Activated gamma-delta T cell treated with Interleukin-2 at 50 U/mL for 16 hours (primary cell): ENCODE results near the gene RMRP.
A peak's percentile ranks its signal among the peaks of the same experiment; 100 is the strongest.

ENCODE experiments used
- DNase-seq: peaks from one replicate; pipeline ENCODE4 v3.0.0-alpha.2; 2020

RMRP gene

GRCh38 chr9:35657546-35658136, at the start of gene RMRP:
Gene RMRP (minus strand): TSS chr9:35658019.
- DNase-seq, result peak; percentile 76

- DNase-seq, result no peak
Observed at GRCh38 chr9:35706951-35707350, 49.1 kb upstream of the RMRP start.

- DNase-seq, result no peak
Observed at GRCh38 chr9:35705836-35706430, 48.1 kb upstream of the RMRP start.

- DNase-seq, result no peak
Observed at GRCh38 chr9:35705372-35705771, 47.6 kb upstream of the RMRP start.

- DNase-seq, result no peak
Observed at GRCh38 chr9:35703906-35704672, 46.3 kb upstream of the RMRP start.

- no peak for DNase-seq
Observed at GRCh38 chr9:35702696-35703095, 44.9 kb upstream of the RMRP start.

- DNase-seq, result no peak
Observed at GRCh38 chr9:35700942-35701341, 43.1 kb upstream of the RMRP start.

- no peak for DNase-seq
Observed at GRCh38 chr9:35700031-35700430, 42.2 kb upstream of the RMRP start.

GRCh38 chr9:35698231-35698630, 40.4 kb upstream of the RMRP start:
- no peak for DNase-seq

GRCh38 chr9:35697486-35697885, 39.7 kb upstream of the RMRP start:
- DNase-seq, result no peak

GRCh38 chr9:35696520-35697215, 38.8 kb upstream of the RMRP start:
- DNase-seq, result peak; percentile 59

- no peak for DNase-seq
Observed at GRCh38 chr9:35695943-35696401, 38.2 kb upstream of the RMRP start.

GRCh38 chr9:35691757-35692301, 34.0 kb upstream of the RMRP start:
- DNase-seq, result no peak

- DNase-seq, result no peak
Observed at GRCh38 chr9:35691334-35691650, 33.5 kb upstream of the RMRP start.

- DNase-seq, result peak; percentile 12
Observed at GRCh38 chr9:35690614-35691333, 33.0 kb upstream of the RMRP start.

- no peak for DNase-seq
Observed at GRCh38 chr9:35690294-35690613, 32.4 kb upstream of the RMRP start.

- DNase-seq, result no peak
Observed at GRCh38 chr9:35689542-35690293, 31.9 kb upstream of the RMRP start, which contains the start of gene TPM2. Gene TPM2 (minus strand): TSS chr9:35689925. CDS start chr9:35689817, 108 bp downstream.

- DNase-seq, result no peak
Observed at GRCh38 chr9:35688558-35689541, 31.0 kb upstream of the RMRP start.

- DNase-seq, result no peak
Observed at GRCh38 chr9:35687972-35688557, 30.2 kb upstream of the RMRP start.

GRCh38 chr9:35687306-35687705, 29.5 kb upstream of the RMRP start:
- DNase-seq, result no peak
